Measurements from ENCODE around the gene CALHM6. TPM values are rescaled to one million over a fixed set of nuclear protein-coding genes. Genes with fewer than 3 reads are reported as not detected.

CALHM6 gene
- total RNA-seq, 1 donor from 2014 or later, result not detected

- H3K36me3 ChIP-seq (ENCODE audit: insufficient read depth, low read length), result no peaks in the 10 kb centered on the region
- Mint-ChIP-seq H3K27me3 (ENCODE audit: low read depth, unreplicated experiment) (no peaks in the 10 kb centered on the region), H3K36me3 (ENCODE audit: low read depth, unreplicated experiment) (no peaks in the 10 kb centered on the region), H3K9me3 (ENCODE audit: unreplicated experiment) (no peaks in the 10 kb centered on the region), H3K27ac (ENCODE audit: unreplicated experiment) (no peak overlapping the region), H3K4me3 (ENCODE audit: unreplicated experiment) (no peak overlapping the region), H3K4me1 (ENCODE audit: low read depth, unreplicated experiment) (peaks cover 19% of the 10 kb centered on the region)
- no peaks in the 10 kb centered on the region for H3K79me2 ChIP-seq (ENCODE audit: insufficient read depth, low read length)
- TF ChIP-seq EZH2 (IDR thresholded peaks at IDR 0.05; ENCODE audit: insufficient read depth, low read length) (no peak), CTCF (IDR thresholded peaks at IDR 0.05; ENCODE audit: insufficient read depth, low read depth, low read length) (no peak)
- H3K4me3 ChIP-seq (ENCODE audit: insufficient read depth, low read depth, low read length), result no peak overlapping the region
- no peaks in the 10 kb centered on the region for H4K20me1 ChIP-seq (ENCODE audit: insufficient read depth, low read length)
- no peaks in the 10 kb centered on the region for H3K27me3 ChIP-seq (ENCODE audit: insufficient read depth, low read length)
- H3K27ac ChIP-seq (ENCODE audit: low read depth, low read length), result no peak overlapping the region
- H3K9me3 ChIP-seq (ENCODE audit: insufficient read depth, low read depth, low read length), result no peaks in the 10 kb centered on the region
- no peak overlapping the region for H3K4me2 ChIP-seq (ENCODE audit: low read length)
- no peak for FAIRE-seq
- peaks cover 12% of the 10 kb centered on the region for H3K4me1 ChIP-seq (ENCODE audit: insufficient read depth, low read length)
- no peak overlapping the region for H3K9ac ChIP-seq (ENCODE audit: low read length)
- DNase-seq (ENCODE audit: low read depth), result no peak
- H2AFZ ChIP-seq (ENCODE audit: low read depth, low read length), result no peak overlapping the region
Measured at GRCh38 chr6:116451916-116452315, 9.3 kb upstream of the CALHM6 start.

DNA sequence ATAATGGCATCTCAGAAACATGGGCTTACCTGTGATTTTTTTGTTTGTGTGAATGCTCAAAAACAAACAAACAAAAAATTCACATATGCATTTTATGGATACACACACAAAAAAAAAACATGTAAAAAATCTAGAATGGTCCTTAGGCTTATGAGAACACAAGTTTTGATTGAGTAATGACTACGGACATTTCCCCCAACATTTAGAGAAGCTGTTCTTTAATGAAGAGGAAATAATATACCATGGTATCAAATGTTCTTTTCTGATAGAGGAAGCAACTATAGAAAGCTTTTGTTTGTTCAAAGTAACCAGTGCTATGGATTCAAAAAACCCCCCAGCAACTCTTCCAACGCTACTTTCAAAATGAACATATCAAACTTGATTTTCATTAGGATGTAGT, 8.6 kb upstream of the CALHM6 start:
- no peaks in the 10 kb centered on the region for H3K9me3 Mint-ChIP-seq (ENCODE audit: unreplicated experiment)
- no peaks in the 10 kb centered on the region for H3K36me3 Mint-ChIP-seq (ENCODE audit: low read depth, unreplicated experiment)
- H3K4me2 ChIP-seq (ENCODE audit: low read length), result no peak overlapping the region
- H3K4me3 Mint-ChIP-seq (ENCODE audit: unreplicated experiment), result no peak overlapping the region
- H3K4me3 ChIP-seq (ENCODE audit: insufficient read depth, low read depth, low read length), result no peak overlapping the region
- FAIRE-seq (no peak), DNase-seq (ENCODE audit: low read depth) (no peak)
- H3K9ac ChIP-seq (ENCODE audit: low read length), result no peak overlapping the region
- no peak overlapping the region for H3K27ac ChIP-seq (ENCODE audit: low read depth, low read length)
- no peaks in the 10 kb centered on the region for H3K9me3 ChIP-seq (ENCODE audit: insufficient read depth, low read depth, low read length)
- H3K27me3 Mint-ChIP-seq (ENCODE audit: low read depth, unreplicated experiment), result no peaks in the 10 kb centered on the region
- no peaks in the 10 kb centered on the region for H4K20me1 ChIP-seq (ENCODE audit: insufficient read depth, low read length)
- H3K4me1 ChIP-seq (ENCODE audit: insufficient read depth, low read length), result peaks cover 6% of the 10 kb centered on the region
- H3K36me3 ChIP-seq (ENCODE audit: insufficient read depth, low read length), result no peaks in the 10 kb centered on the region
- no peak overlapping the region for H3K27ac Mint-ChIP-seq (ENCODE audit: unreplicated experiment)
- no peak overlapping the region for H2AFZ ChIP-seq (ENCODE audit: low read depth, low read length)
- H3K4me1 Mint-ChIP-seq (ENCODE audit: low read depth, unreplicated experiment), result peaks cover 16% of the 10 kb centered on the region
- no peaks in the 10 kb centered on the region for H3K27me3 ChIP-seq (ENCODE audit: insufficient read depth, low read length)
- TF ChIP-seq CTCF (IDR thresholded peaks at IDR 0.05; ENCODE audit: insufficient read depth, low read depth, low read length), result no peak
- no peak for TF ChIP-seq EZH2 (IDR thresholded peaks at IDR 0.05; ENCODE audit: insufficient read depth, low read length)
- H3K79me2 ChIP-seq (ENCODE audit: insufficient read depth, low read length), result no peaks in the 10 kb centered on the region

DNA sequence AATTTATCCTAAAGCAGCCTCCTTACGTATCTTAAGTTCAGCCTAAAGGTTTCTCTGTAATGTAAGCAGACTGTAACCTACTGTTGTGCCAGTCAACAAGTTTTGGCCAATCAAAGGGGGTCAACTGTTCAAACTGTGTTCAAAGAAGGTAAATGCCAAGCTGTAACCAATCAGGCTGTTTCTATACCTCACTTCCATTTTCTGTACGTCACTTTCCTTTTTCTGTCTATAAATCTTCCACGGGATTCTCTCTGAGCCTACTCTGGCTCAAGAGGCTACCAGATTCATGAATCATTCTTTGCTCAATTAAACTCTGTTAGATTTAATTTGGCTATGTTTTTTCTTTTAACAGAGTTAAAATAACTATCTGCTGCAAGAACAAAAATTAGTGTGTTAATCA, 5.1 kb upstream of the CALHM6 start:
- H3K27ac Mint-ChIP-seq (ENCODE audit: unreplicated experiment), result no peak overlapping the region
- peaks cover 2% of the 10 kb centered on the region for H3K9me3 Mint-ChIP-seq (ENCODE audit: unreplicated experiment)
- H4K20me1 ChIP-seq (ENCODE audit: insufficient read depth, low read length), result no peaks in the 10 kb centered on the region
- no peak for FAIRE-seq
- peaks cover 23% of the 10 kb centered on the region for H3K27me3 Mint-ChIP-seq (ENCODE audit: low read depth, unreplicated experiment)
- no peak overlapping the region for H3K4me2 ChIP-seq (ENCODE audit: low read length)
- H3K4me3 Mint-ChIP-seq (ENCODE audit: unreplicated experiment), result no peak overlapping the region
- no peak overlapping the region for H3K9ac ChIP-seq (ENCODE audit: low read length)
- no peak overlapping the region for H3K4me3 ChIP-seq (ENCODE audit: insufficient read depth, low read depth, low read length)
- H3K36me3 Mint-ChIP-seq (ENCODE audit: low read depth, unreplicated experiment), result no peaks in the 10 kb centered on the region
- H3K4me1 ChIP-seq (ENCODE audit: insufficient read depth, low read length), result no peaks in the 10 kb centered on the region
- peaks cover 6% of the 10 kb centered on the region for H3K4me1 Mint-ChIP-seq (ENCODE audit: low read depth, unreplicated experiment)
- H3K36me3 ChIP-seq (ENCODE audit: insufficient read depth, low read length), result no peaks in the 10 kb centered on the region
- H3K79me2 ChIP-seq (ENCODE audit: insufficient read depth, low read length), result no peaks in the 10 kb centered on the region
- H3K27me3 ChIP-seq (ENCODE audit: insufficient read depth, low read length), result no peaks in the 10 kb centered on the region
- DNase-seq (ENCODE audit: low read depth), result no peak
- no peak overlapping the region for H2AFZ ChIP-seq (ENCODE audit: low read depth, low read length)
- no peak overlapping the region for H3K27ac ChIP-seq (ENCODE audit: low read depth, low read length)
- TF ChIP-seq CTCF (IDR thresholded peaks at IDR 0.05; ENCODE audit: insufficient read depth, low read depth, low read length), result no peak
- TF ChIP-seq EZH2 (IDR thresholded peaks at IDR 0.05; ENCODE audit: insufficient read depth, low read length), result no peak
- H3K9me3 ChIP-seq (ENCODE audit: insufficient read depth, low read depth, low read length), result no peaks in the 10 kb centered on the region
